CD4-positive, alpha-beta T cell treated with Interleukin-10 for 1 hour (primary cell): ENCODE results near the gene ENC1.
A peak's percentile ranks its signal among the peaks of the same experiment; 100 is the strongest.
"Not testable (repeated sequence)": the region's sequence is repeated elsewhere in the genome, so short reads cannot be mapped to it uniquely, and the experiment has no call there.

ENCODE experiments used
- DNase-seq: peaks from one replicate; pipeline ENCODE4 v3.0.0-alpha.2; 2020

The ENC1 gene

GRCh38 chr5:74640450-74640953 is at the start of gene ENC1:
ENC1 (minus strand) TSS chr5:74640728; CDS start chr5:74636485, 4,243 bp downstream.
- peak; percentile 76 for DNase-seq

GRCh38 chr5:74686962-74687751 is 46.6 kb upstream of the ENC1 start:
- DNase-seq: no peak

GRCh38 chr5:74685979-74686631 is 45.6 kb upstream of the ENC1 start:
- peak; percentile 18 for DNase-seq

- DNase-seq: peak; percentile 84
Observed at GRCh38 chr5:74684900-74685851, 44.6 kb upstream of the ENC1 start, which contains the start of gene HEXB. HEXB (plus strand) TSS chr5:74685233; CDS start chr5:74685261, 28 bp downstream.

GRCh38 chr5:74679966-74680365 is 39.4 kb upstream of the ENC1 start:
- DNase-seq: no peak

- not testable (repeated sequence) for DNase-seq
Observed at GRCh38 chr5:74679300-74679699, 38.8 kb upstream of the ENC1 start.

GRCh38 chr5:74678123-74678522 is 37.6 kb upstream of the ENC1 start:
- DNase-seq: not testable (repeated sequence)

- not testable (repeated sequence) for DNase-seq
Observed at GRCh38 chr5:74676466-74676865, 35.9 kb upstream of the ENC1 start.

- DNase-seq: peak; percentile 37
Observed at GRCh38 chr5:74673011-74673790, 32.7 kb upstream of the ENC1 start.

- DNase-seq: no peak
Observed at GRCh38 chr5:74672215-74672877, 31.8 kb upstream of the ENC1 start.

- no peak for DNase-seq
Observed at GRCh38 chr5:74670396-74671038, 30.0 kb upstream of the ENC1 start.

- no peak for DNase-seq
Observed at GRCh38 chr5:74669821-74670220, 29.3 kb upstream of the ENC1 start.

- no peak for DNase-seq
Observed at GRCh38 chr5:74667396-74667795, 26.9 kb upstream of the ENC1 start.

- DNase-seq: no peak
Observed at GRCh38 chr5:74665816-74666215, 25.3 kb upstream of the ENC1 start.

- no peak for DNase-seq
Observed at GRCh38 chr5:74665273-74665672, 24.7 kb upstream of the ENC1 start.

- no peak for DNase-seq
Observed at GRCh38 chr5:74664551-74664950, 24.0 kb upstream of the ENC1 start.

GRCh38 chr5:74660873-74661272 is 20.3 kb upstream of the ENC1 start:
- DNase-seq: no peak

- no peak for DNase-seq
Observed at GRCh38 chr5:74660140-74660539, 19.6 kb upstream of the ENC1 start.

GRCh38 chr5:74659172-74659571 is 18.6 kb upstream of the ENC1 start:
- no peak for DNase-seq

GRCh38 chr5:74657165-74657564 is 16.6 kb upstream of the ENC1 start:
- DNase-seq: no peak

- no peak for DNase-seq
Observed at GRCh38 chr5:74655716-74656115, 15.2 kb upstream of the ENC1 start.
